ENCODE results near the gene SERGEF.

DNA sequence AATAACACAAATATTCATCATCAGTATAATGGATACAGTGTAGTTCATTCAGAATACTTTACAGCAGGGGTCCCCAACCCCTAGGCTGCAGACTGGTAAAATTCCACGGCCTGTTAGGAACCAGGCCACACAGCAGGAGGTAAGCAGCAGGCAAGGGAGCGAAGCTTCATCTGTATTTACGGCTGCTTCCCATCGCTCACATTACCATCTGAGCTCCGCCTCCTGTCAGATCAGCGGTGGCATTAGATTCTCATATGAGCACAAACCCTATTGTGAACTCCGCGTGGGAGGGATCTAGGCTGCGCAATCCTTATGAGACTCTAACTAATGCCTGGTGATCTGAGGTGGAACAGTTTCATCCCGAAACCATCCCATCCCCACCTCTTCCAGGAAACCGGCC, 125.1 kb downstream of the SERGEF start:
- no peak for TF ChIP-seq EZH2 (IDR thresholded peaks at IDR 0.05; ENCODE audit: insufficient read depth, poor library complexity, severe bottlenecking)
- no peak for TF ChIP-seq EZH2phosphoT487 (IDR thresholded peaks at IDR 0.05; ENCODE audit: insufficient read depth, low read depth)
